GM19395 (cell line): Measurements from ENCODE around the gene TBC1D9.
A peak's percentile ranks its signal among the peaks of the same experiment; 100 is the strongest.

Experiments
- ATAC-seq: cut with Tn5 transposase; IDR thresholded peaks from one replicate; pipeline ENCODE4 v1.9.1; 2021; ENCODE audit warnings: mild to moderate bottlenecking, moderate library complexity; ENCODE audit not compliant: unreplicated experiment

TBC1D9 gene

DNA sequence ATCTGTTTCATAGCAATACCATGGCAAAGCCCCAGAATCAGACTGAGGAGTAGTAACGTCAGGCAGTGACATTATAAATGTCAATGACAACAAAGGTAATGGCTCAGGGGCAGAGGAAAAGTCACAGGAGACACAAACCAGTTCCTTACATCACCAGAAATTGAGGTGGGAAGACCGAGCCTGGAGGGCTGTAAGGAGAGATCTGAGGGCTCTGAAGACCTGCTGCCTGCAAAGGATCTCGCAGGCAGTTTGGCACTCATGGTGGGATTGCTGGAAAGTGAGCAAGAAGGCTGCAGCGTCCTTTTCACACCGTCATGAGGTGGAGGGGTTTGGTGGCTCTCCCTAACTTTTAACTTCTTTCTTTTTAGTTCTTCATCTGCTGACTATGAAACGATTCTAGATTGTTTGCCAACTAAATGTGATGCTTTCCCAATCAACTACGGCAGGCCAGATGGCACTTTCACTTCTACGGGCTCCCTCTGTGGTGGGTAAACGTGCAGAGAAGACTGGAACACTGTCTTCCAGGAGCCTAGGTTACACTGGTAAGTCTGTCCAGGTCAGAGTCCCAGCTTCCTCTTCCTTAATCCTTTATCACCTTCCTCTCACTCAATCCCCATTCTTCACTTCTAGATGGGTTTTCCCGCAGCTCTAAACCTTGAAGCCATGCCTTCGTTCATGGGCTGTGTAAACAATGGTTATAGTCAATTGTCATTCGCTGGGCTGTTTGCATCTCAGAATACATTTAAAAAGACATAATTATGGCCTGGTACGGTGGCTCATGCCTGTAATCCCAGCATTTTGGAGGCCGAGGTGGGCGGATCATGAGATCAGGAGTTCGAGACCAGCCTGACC is 58.2 kb downstream of the TBC1D9 start:
- ATAC-seq, result no peak

DNA sequence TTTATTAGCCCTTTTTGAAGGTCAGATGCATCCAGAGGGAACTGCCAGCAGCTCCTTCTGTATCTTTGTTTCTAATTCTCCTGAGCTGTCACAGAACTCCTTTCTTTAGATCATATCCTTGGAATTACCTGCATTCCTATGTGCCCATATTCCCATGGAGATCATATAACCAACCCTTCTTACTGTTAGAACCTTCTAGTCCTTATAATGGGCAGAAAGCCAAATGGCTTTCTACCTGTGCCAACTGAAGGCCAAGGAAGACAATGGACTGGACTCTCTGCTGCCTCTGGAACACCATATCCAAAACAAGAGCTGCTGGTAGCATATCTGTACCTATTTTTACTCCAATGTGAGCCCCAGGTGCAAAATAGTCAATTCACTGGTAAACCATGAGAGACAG is 60.7 kb downstream of the TBC1D9 start:
- no peak for ATAC-seq

GRCh38 chr4:140693562-140693961 is 62.6 kb downstream of the TBC1D9 start:
- ATAC-seq, result no peak

GRCh38 chr4:140691369-140691768 is 64.8 kb downstream of the TBC1D9 start:
- ATAC-seq, result no peak

GRCh38 chr4:140690093-140690492 is 66.1 kb downstream of the TBC1D9 start:
- no peak for ATAC-seq

- no peak for ATAC-seq
Measured at GRCh38 chr4:140689623-140690022, 66.6 kb downstream of the TBC1D9 start.

GRCh38 chr4:140688711-140689598 is 67.2 kb downstream of the TBC1D9 start:
- no peak for ATAC-seq

DNA sequence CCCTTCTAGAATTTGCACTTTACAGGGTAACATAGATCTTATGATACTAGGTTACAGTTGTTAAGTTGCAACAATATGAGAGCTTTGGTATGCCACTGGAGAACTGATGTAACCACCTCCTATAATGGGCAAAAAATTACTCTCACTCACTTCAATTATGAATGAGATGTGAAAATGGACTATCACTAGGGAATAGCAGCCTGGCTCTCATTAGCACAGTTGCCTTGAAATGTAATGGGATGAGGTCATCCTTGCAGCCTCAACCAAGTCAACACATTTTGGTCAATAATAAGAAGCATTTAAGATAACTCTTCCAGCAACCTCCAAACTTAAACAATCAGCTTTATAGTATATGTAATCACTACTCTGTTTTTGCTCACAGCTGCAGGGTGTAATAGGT is 69.4 kb downstream of the TBC1D9 start:
- no peak for ATAC-seq

DNA sequence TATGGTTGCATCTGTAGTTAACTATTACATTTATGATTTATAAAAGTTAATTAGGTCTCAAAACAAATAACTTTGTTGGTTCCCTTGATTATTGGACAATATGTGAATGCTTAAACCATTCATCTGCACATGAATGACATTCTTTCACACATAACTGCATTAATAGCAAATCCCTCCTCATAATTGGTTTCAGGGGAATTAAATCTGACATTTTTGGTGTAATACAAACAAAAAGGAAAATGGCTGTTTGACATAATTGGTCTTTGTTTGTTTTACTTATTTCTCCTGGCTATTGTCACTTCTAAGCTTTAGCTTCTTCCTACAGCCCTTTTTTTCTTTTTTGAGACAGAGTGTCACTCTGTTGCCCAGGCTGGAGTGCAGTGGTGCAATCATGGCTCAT is 71.9 kb downstream of the TBC1D9 start:
- no peak for ATAC-seq

GRCh38 chr4:140681201-140681600 is 75.0 kb downstream of the TBC1D9 start:
- no peak for ATAC-seq

- ATAC-seq, result no peak
Measured at GRCh38 chr4:140680686-140681085, 75.5 kb downstream of the TBC1D9 start.

- no peak for ATAC-seq
Measured at GRCh38 chr4:140679576-140679975, 76.6 kb downstream of the TBC1D9 start.

DNA sequence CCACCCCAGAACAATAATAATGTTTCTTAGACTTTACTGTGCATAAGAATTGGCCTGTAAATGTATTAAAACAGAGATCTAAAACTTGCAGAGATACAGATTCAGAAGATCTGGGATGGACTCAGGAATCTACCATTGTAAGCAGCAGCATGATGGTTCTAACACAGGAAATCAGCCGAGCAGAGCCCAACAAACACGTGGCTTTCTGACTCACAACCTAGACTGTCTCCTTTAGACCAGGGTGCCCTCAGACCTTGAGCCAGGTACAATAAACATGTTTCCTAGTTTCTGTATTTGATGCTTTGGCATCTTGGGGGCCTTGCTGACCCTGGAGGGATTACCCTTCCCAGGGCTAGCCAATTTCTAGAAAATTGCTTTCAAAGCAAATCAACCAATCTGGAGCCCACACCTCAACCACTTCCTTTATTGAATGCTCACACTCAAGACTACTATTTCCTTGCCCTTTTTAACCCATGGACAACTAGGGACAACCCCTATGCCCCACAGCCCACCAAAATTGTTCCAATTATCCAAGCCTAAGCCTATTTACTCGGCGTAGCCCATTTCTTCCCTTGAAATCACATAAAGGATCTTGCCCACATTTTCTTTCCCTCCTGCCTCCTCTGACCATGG is 80.5 kb downstream of the TBC1D9 start:
- no peak for ATAC-seq

DNA sequence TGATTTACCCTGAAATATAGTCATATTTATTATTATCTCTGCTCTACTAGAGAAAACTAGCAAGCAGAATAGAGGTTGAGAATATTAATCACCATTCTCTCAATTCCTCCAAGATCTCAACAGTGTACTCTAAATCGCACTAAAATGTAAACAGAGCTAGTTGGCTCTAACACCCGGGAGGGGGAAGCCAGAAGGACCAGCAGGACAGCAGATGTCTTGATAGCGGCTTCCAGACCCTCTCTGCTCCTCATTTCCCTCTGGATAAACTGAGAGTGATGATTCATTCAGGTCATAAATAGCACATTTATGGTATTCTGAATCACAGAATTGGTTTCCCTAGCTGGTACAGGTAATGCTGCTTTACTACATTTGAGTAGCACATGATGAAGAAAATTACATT is 82.5 kb downstream of the TBC1D9 start:
- ATAC-seq, result no peak

DNA sequence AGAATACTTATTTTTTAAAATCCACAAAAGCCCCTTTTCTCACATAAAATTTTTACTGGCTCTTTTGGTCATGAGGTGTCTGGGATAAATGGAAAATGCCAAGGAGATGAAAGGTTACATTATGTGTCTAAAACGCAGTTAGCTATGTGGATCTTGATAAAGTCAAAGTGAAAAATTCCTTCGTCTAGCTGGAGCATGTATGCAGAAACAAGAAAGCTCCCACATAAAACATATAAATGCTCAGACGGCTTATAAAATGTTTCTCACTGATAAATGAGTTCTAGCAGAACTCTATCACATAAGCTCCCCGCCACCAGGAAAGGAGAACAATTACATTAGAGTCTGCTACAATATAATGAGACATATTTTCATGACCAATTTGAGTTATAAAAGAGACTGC is 83.8 kb downstream of the TBC1D9 start:
- no peak for ATAC-seq

DNA sequence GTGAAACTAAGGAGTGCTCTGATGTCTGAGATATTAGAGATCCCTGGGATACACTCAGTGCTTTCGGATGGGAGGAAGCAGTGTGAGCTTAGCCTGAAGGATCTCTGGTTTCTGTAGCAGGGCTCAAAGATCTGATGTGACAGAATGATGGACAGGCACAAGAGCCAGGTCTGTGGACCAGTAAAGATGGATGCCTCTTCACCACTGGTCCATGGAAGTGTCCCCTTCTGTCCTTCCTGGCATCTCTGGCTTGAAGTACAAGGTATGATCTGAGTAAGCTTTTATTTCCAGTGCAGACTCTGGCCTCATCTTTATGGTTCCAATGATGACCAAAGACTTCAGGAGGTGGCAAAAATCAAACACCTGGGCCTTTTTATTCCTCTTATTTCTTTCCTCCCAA is 88.1 kb downstream of the TBC1D9 start:
- no peak for ATAC-seq

DNA sequence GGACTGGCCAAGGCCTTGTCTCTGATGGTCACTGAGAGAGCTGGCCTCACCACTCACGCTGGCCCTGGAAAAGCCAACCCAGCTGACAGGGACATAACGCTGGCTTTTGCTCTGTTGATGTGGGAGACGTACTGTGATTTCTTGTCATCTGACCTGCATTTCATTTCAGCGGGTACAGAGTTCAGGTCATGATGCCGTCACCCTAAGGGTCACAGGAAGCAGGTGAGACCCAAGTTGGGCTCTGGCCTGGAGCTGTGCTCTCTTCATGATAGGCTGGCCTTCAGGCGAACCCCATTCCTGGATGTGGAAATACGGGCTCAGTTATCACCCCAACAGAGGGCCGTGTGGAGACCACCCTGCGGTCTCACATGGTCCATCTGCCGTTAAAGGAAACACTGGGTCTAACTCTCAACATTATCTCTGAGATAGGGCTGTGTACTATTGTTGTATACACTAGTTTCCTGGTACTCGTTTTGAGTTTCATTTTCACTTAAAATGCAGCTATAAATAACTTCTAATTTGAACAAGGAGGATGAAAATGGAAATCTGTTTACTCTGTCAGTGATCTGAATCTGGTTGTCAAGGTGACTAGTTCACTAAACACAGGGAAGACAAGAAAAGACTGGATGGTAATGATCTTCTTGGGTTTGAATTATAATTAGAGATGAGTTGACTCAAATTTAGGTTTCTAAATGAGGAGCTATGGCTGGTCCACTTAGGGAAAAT is 89.1 kb downstream of the TBC1D9 start:
- peak; percentile 65 for ATAC-seq

- no peak for ATAC-seq
Measured at GRCh38 chr4:140662082-140662869, 93.9 kb downstream of the TBC1D9 start.

- ATAC-seq, result no peak
Measured at GRCh38 chr4:140661550-140661949, 94.6 kb downstream of the TBC1D9 start.
